GM10847 (cell line): ENCODE results near the gene CDA.

ENCODE experiments used
- POLR2A ChIP-seq: IDR thresholded peaks from 2 replicates; pipeline ENCODE4 v1.6.1; 2011; ENCODE audit not compliant: insufficient read length; ENCODE audit errors: extremely low read depth

CDA gene

DNA sequence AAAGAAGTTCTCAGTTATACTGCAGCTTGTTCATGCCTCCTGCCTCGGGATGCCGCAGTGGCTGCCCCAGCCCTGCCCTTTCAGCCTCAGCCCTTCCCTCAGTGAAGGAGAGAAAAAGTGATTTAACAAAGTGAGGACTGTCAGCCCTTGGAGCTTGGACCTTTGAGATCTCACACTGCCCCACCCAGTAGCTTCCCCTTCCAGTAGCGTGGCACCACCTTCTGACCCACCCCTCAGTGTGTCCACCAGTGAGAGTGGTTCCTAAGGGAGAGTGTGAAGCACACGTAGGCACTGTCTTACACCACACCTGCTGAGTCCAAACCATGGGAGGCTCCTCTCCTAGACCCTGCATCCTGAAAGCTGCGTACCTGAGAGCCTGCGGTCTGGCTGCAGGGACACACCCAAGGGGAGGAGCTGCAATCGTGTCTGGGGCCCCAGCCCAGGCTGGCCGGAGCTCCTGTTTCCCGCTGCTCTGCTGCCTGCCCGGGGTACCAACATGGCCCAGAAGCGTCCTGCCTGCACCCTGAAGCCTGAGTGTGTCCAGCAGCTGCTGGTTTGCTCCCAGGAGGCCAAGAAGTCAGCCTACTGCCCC is at the start of gene CDA:
TSS of gene CDA (plus strand) at position 464 of the 592 bp plus-strand sequence. CDS start at position 497, 33 bp downstream.
- TF ChIP-seq POLR2A = no peak

DNA sequence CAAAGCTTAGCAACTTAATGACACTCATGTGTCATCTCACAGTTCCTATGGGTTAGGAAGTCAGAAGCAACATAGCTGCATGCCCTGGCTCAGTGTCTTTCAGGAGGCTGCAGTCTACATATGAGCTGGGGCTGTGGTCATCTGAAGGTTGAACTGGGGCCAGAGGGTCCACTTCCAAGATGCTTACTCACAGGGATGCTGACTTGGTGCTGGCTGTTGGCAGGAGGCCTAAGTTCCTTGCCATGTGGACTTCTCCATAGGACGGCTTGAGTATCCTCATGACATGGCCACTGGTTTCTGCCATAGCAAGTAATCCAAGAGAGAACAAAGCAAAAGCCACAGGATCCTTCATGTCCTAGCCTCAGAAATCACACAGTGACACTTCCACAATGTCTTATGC is 48.6 kb upstream of the CDA start:
- no peak for TF ChIP-seq POLR2A

DNA sequence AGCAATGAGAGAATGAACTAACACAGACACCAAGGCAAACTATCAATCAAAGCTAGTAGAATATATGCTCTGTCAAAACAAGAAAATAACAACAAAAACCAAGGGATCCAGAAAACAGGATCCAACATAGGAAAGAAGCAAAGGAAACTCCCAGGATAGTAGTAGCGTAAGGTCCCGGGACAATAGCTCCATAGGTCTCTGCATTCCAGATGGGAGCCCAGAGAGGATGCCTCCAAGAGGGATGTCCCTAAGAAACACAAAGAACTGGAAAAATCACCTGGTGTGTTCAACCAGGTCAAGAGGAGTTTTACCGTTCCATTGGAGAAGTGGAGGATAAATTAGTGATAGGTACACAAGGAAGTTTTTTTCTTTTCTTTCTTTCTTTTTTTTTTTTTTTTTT is 42.3 kb upstream of the CDA start:
- no peak for TF ChIP-seq POLR2A

DNA sequence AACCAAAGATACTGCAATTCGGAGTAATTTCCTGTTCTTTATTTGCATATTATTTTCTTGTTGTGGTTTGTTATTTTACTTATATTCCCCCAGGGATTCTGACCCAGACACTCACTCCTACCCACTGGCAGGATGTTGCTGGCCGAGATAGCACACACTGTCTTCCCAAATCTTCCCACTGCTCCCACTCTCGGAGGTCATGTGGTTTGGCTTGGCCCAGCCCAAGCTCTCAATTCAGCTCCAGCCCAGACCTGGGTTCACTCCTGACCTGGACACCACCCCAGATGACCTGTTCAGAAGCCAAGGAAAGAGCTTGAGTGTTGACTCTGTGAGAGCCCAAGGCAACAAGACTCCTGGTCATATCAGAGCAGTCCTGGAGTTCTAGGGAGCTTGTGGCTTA is 37.7 kb upstream of the CDA start:
- no peak for TF ChIP-seq POLR2A

DNA sequence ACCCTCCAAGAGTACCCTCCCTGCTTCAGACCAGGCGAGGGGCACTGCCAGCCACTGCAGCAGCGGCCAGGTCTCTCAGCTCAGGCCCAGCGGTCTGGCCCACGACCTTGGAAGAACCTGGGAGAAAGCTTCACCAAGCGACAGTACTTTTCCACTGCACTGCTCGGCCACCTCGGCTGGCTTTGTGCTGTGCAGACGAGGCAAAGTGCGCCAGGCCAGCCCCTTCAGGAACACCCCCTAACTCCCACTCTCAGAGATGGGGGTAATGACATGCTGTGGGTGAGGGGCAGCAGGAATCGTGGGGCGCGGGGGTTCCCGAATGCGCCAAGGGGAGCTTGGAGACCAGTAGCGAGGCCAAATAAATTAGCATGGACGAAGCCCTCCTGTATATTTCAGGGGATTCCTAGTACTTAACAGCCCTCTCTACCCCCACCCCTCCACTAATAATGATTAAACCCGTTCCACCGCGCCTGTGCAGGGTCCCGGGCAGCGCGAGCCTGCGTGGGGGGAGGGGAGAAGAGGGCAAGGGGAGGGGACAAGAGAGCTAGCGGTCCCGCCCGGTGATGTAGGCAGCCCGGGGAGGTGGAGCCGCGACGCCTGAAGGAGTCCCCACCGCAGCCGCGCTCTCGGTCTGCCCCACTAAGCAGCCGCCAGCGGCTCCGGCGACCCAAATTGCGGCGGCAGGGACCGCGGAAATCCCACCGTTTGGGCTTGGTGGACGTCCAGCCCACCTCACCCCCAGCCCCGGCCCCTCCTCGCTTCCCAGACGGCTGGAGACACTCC is 36.8 kb upstream of the CDA start, which contains the start of gene FAM43B:
TSS of gene FAM43B (plus strand) at position 629 of the 783 bp plus-strand sequence. CDS start 401 bp downstream, outside the sequence.
- TF ChIP-seq POLR2A = no peak

DNA sequence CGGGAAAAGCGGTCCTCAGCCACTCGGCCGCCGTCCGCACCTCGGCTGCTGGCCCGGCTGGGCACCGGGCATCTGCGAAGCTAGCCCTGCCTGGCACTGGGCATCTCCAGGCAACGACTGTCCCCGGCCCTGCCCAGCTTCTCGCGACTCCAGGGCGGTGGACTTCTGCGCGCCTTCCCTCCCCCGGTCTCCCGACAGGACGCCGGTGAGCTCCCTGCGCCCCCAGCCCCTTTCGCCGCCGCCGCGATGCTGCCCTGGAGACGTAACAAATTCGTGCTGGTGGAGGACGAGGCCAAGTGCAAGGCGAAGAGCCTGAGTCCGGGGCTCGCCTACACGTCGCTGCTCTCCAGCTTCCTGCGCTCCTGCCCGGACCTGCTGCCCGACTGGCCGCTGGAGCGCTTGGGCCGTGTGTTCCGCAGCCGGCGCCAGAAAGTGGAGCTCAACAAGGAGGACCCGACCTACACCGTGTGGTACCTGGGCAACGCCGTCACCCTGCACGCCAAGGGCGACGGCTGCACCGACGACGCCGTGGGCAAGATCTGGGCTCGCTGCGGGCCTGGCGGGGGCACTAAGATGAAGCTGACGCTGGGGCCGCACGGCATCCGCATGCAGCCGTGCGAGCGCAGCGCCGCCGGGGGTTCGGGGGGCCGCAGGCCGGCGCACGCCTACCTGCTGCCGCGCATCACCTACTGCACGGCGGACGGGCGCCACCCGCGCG is 36.0 kb upstream of the CDA start:
- no peak for TF ChIP-seq POLR2A

DNA sequence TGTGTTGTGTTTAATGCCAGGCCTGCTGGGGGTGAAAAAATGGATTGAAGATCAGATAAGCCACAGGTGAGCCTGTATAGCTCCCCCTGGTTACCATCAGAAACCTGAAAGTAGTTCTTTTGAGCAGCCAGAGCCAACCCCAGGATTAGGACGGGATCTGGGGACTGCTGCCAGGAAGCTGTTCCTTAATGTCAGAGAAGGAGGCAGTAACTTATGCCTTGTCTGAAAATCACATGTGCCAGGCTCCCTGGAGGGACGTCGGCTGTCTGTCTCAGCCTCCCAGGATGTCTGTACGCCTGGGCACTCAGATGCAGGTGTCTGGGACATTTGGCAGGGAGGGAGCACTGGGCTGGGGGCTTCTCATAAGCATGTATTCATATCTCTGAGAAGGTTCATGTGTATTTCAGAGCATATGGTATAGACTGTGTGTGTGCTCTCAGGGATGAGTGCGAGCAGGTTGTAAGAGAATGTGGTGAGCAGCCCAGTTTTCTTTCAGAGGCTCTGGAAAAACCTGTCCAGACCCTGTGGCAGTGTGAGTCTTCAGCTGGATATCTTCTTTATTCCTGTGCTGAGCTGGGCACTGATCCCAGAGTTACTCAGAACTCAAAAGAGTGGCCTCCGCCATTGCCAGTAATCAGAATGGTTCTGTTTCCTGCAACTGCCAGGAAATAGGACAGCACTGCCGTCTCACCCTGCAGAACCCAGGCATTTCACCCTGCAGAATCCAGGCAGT is 33.7 kb upstream of the CDA start:
- no peak for TF ChIP-seq POLR2A

DNA sequence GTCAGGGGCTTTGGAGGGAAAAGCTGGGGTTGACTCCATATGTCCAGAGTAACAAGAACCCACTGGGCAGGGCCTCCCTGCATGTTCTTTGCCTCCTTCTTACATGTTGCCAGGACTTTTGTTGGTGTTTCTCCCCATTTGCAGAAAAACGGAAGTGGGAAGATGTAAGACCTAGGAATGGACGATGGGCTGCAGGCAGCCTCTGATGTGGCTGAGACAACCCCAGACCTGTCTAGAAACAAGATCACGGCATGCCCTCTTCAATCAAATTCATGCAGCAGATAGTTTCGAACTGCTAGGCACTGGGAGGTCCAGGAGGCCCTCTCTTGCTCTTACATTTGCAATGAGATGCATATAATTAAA is 33.2 kb upstream of the CDA start:
- no peak for TF ChIP-seq POLR2A

DNA sequence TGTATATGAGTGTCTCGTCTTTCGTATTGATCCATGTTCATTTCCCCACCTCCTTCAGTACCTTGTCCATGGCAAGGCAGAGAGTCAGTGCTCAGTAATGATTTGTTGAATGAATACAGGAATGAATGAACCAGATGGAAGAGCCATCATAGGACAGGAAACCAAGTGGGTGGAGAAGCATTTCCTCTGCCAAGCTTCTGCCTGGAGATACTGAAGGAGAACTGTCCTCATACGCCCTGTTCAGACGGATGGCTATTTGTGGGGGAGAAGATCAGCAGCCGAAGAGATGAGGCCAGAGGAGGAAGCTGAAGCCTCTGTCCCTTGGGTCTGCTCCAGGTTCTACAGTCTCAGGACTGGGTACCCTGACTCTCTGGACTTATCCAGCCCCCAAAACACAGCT is 30.7 kb upstream of the CDA start:
- no peak for TF ChIP-seq POLR2A

DNA sequence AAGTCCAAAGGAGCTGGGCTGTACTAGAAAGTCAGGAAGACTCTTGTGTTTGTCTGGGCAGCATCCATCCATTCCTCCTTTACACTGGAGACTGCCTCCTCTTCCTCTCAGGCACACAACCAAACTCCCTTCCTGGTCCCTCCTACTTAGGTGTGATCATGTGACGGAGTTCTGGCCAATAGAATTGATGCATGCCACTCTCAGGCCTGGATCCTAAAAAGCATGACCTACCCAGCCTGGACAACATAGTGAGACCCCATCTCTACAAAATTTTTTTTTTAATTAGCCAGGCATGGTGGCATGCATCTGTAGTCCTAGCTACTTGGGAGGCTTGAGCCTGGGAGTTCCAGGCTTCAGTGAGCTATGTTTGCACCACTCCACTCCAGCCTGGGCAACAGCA is 27.9 kb upstream of the CDA start:
- TF ChIP-seq POLR2A = no peak

DNA sequence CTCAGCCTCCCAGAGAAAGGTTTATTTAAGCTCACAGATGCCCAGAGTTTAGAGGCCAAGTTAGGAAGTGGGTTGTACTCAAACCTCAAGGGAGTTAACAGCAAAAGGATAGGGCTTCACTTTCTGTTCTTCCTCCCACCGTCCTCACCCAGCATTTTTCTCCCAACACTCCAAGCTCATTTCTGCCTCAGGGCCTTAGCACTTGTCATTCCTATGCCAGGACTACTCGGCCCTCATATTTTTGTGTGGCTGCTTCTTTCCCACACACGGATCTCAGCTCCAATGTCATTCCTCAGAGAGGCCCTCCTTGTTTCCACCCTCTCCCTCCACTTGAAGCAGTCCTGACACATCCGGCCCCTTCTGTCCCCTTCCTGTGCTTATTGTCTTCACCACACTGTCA is 23.7 kb upstream of the CDA start:
- TF ChIP-seq POLR2A = no peak

DNA sequence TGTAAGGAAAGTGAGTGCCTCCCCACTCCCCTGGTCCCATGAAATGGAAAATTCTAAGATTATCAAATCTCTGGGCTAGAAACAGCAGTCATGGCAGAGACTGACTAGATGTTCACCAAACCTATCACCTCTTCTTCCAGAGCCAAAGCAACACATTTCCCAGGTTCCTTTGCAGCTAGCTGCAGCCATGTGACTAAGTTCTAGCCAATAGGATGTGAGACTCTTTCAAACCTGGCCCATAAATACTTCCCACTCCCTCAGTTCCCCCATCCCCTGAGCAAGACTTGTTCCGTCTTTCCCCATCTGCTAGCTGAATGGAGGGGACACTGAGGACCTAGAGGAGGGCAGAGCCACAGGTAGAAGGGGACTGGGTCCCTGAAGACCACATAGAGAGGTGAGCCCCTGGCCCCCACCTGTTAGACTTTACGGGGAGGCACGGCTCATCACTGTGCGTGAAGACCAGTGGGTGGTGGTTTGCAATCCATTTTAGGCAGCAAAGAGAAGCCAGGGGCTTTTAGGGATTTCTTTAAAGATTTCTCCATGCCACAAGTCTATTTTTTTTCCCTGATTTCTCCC is 19.3 kb upstream of the CDA start:
- no peak for TF ChIP-seq POLR2A

DNA sequence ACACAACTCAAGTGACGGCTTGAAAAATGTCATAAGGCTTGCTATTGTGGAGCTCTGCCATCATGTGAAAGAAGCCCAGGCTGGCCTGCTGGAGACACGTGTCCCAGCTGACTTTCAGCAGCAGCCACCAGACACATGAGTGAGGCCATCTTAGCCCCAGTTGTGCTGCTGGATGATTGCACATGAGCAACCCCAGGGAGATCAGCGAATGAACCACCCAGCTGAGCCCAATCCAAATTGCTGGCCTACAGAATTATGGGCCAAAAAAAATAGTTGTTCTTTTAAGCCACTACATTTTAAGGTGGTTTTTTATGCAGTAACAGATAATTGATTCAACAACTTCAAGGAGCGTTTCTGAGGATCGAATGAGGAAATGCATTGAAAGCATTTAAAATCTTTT is 17.5 kb upstream of the CDA start:
- no peak for TF ChIP-seq POLR2A

DNA sequence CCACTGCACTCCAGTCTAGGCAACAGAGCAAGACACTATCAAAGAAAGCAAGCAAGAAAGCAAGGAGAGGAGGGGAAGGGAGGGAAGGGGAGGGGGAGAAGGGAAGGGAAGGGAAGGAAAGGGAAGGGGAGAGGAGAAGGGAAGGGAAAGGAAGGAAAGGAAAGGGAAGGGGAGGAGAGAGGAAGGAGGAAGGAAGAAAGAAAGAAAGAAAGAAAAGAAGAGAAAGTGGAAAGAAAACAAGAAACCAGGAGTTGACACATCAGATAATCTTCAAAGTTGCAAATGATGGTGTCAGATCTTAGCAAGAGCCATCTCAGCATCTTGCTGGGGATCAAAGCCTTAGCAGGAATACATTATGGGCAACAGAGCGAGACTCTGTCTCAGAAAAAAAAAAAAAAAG is 14.9 kb upstream of the CDA start:
- no peak for TF ChIP-seq POLR2A
